IMR-90 (cell line): ENCODE results near the gene TRAF3. TPM values are rescaled to one million over a fixed set of nuclear protein-coding genes. Genes with fewer than 3 reads are reported as not detected.

Source experiments
- ATAC-seq: fragments of 200-7000 bp; cut with Tn5 transposase; 2 replicates; pipeline ENCODE4 v1.9.1; 2020; ENCODE audit warnings: low read depth, mild to moderate bottlenecking, moderate library complexity
- BruUV-seq: library from RNA; stranded (reverse); fragments of 400-500 nt; replicated peaks from 2 replicates; lab custom pipeline; 2021; lab: Mats Ljungman, UMichigan
- CTCF ChIA-PET: fragments of 300-600 bp; formaldehyde crosslinking; extraction: SDS; loops from one replicate; lab custom pipeline; 2021; ENCODE audit warnings: antibody characterized with exemption; lab: Yijun Ruan, JAX
- POLR2A ChIA-PET: fragments of 300-600 bp; sonication (Branson Sonifier 250); formaldehyde crosslinking; loops from one replicate; lab custom pipeline; 2022; ENCODE audit warnings: antibody characterized with exemption; ENCODE audit not compliant: unreplicated experiment; lab: Charles Lee
- DNase-seq: peaks from one replicate; pipeline ENCODE4 v3.0.0; 2013
- H2AFZ ChIP-seq: replicated peaks from 2 replicates; pipeline ENCODE3; 2013; ENCODE audit warnings: low read length, mild to moderate bottlenecking; ENCODE audit not compliant: poor library complexity
- H2AK5ac ChIP-seq: 2 replicates; pipeline ENCODE4 v1.6.1; 2013; ENCODE audit warnings: low read depth, low read length, inconsistent platforms
- H2AK9ac ChIP-seq: replicated peaks from 2 replicates; pipeline ENCODE3; 2013; ENCODE audit warnings: mild to moderate bottlenecking, low read depth, low read length, moderate library complexity; ENCODE audit not compliant: poor library complexity
- H2BK120ac ChIP-seq: 2 replicates; pipeline ENCODE4 v1.6.1; 2013; ENCODE audit warnings: low read depth, low read length, inconsistent platforms
- H2BK15ac ChIP-seq: 3 replicates; pipeline ENCODE4 v1.6.1; 2013; ENCODE audit warnings: low read depth, low read length, inconsistent platforms
- H2BK20ac ChIP-seq: 2 replicates; pipeline ENCODE4 v1.6.1; 2013; ENCODE audit warnings: low read depth, mild to moderate bottlenecking, inconsistent platforms, low read length, moderate library complexity
- H2BK5ac ChIP-seq: 2 replicates; pipeline ENCODE4 v1.6.1; 2013; ENCODE audit warnings: mild to moderate bottlenecking, low read depth, low read length, inconsistent platforms; ENCODE audit not compliant: poor library complexity, severe bottlenecking
- H3K14ac ChIP-seq: replicated peaks from 2 replicates; pipeline ENCODE4 v1.6.1; 2013; ENCODE audit warnings: low read depth, low read length, inconsistent platforms
- H3K18ac ChIP-seq: 2 replicates; pipeline ENCODE4 v1.6.1; 2013; ENCODE audit warnings: low read depth, low read length, control low read depth
- H3K23ac ChIP-seq: 2 replicates; pipeline ENCODE4 v1.6.1; 2013; ENCODE audit warnings: low read depth, low read length, inconsistent platforms
- H3K27ac ChIP-seq: 2 replicates; pipeline ENCODE4 v1.5.1; 2013; ENCODE audit warnings: mild to moderate bottlenecking, control low read depth, low read length; ENCODE audit not compliant: insufficient read depth
- H3K27me3 ChIP-seq: 2 replicates; pipeline ENCODE4 v1.6.1; 2013; ENCODE audit warnings: low read length; ENCODE audit not compliant: control insufficient read depth, insufficient read depth
- H3K36me3 ChIP-seq: 2 replicates; pipeline ENCODE4 v1.6.1; 2013; ENCODE audit warnings: low read length, mixed read lengths; ENCODE audit not compliant: control insufficient read depth, insufficient read depth
- H3K4ac ChIP-seq: 2 replicates; pipeline ENCODE4 v1.6.1; 2013; ENCODE audit warnings: low read depth, low read length, inconsistent platforms
- H3K4me1 ChIP-seq: 2 replicates; pipeline ENCODE4 v1.6.1; 2013; ENCODE audit warnings: low read length, mixed read lengths; ENCODE audit not compliant: control insufficient read depth, insufficient read depth
- H3K4me2 ChIP-seq: 2 replicates; pipeline ENCODE4 v1.6.1; 2013; ENCODE audit warnings: low read depth, mild to moderate bottlenecking, control low read depth, low read length, moderate library complexity
- H3K4me3 ChIP-seq: 2 replicates; pipeline ENCODE4 v1.5.1; 2013; ENCODE audit warnings: low read depth, mild to moderate bottlenecking, control low read depth, low read length, moderate library complexity; ENCODE audit not compliant: insufficient read depth
- H3K56ac ChIP-seq: 2 replicates; pipeline ENCODE4 v1.6.1; 2013; ENCODE audit warnings: low read length, inconsistent platforms; ENCODE audit not compliant: insufficient read depth; ENCODE audit errors: extremely low read depth
- H3K79me1 ChIP-seq, 2 experiments: 2 replicates each; pipeline ENCODE4 v1.6.1; 2013; ENCODE audit warnings: low read length in 2 of 2, inconsistent platforms in 1 of 2, low read depth in 1 of 2
- H3K9ac ChIP-seq: 2 replicates; pipeline ENCODE4 v1.6.1; 2013; ENCODE audit warnings: low read depth, low read length, control low read depth
- H3K9me1 ChIP-seq: 2 replicates; pipeline ENCODE4 v1.6.1; 2013; ENCODE audit warnings: low read length, inconsistent platforms; ENCODE audit not compliant: insufficient read depth
- H3K9me3 ChIP-seq: 2 replicates; pipeline ENCODE4 v1.6.1; 2013; ENCODE audit warnings: low read length; ENCODE audit not compliant: control insufficient read depth, insufficient read depth
- H4K20me1 ChIP-seq: 2 replicates; pipeline ENCODE4 v1.6.1; 2013; ENCODE audit warnings: low read length, inconsistent platforms; ENCODE audit not compliant: insufficient read depth
- H4K5ac ChIP-seq: 2 replicates; pipeline ENCODE4 v1.6.1; 2013; ENCODE audit warnings: mild to moderate bottlenecking, low read depth, low read length, control low read depth
- H4K8ac ChIP-seq, 2 experiments: 2 replicates each; pipeline ENCODE4 v1.6.1; 2013; ENCODE audit warnings: low read depth in 2 of 2, low read length in 2 of 2, control low read depth in 1 of 2, inconsistent platforms in 1 of 2
- H4K91ac ChIP-seq: 2 replicates; pipeline ENCODE4 v1.6.1; 2013; ENCODE audit warnings: low read depth, low read length, inconsistent platforms; ENCODE audit not compliant: insufficient read depth
- BHLHE40 ChIP-seq: fragments of 150-350 bp; IDR thresholded peaks from 2 replicates; pipeline ENCODE4 v1.6.1; 2016; ENCODE audit warnings: mild to moderate bottlenecking, low read depth, low read length
- FOS ChIP-seq: fragments of 150-350 bp; IDR thresholded peaks from 2 replicates; pipeline ENCODE4 v1.6.1; 2016; ENCODE audit warnings: low read depth, low read length
- NFE2L2 ChIP-seq: fragments of 150-350 bp; IDR thresholded peaks from 2 replicates; pipeline ENCODE4 v1.6.1; 2016; ENCODE audit warnings: low read depth, mild to moderate bottlenecking, low read length
- POLR2A ChIP-seq: IDR thresholded peaks from 2 replicates; pipeline ENCODE4 v1.6.1; 2012; ENCODE audit warnings: mild to moderate bottlenecking, low read depth, low read length
- RCOR1 ChIP-seq: IDR thresholded peaks from 2 replicates; pipeline ENCODE4 v1.6.1; 2012; ENCODE audit warnings: mild to moderate bottlenecking, low read length, improper control_type of control experiment; ENCODE audit not compliant: insufficient replicate concordance
- RFX5 ChIP-seq: IDR thresholded peaks from 2 replicates; pipeline ENCODE4 v1.8.0; 2012; ENCODE audit warnings: low read depth, mild to moderate bottlenecking, low read length, moderate library complexity
- WGBS, 2 experiments: methylation state at CpG; one replicate each; pipeline versions ENCODE4 v1.1.5 to v1.1.7; 2013; ENCODE audit warnings: missing lambda C conversion rate in 2 of 2; ENCODE audit not compliant: insufficient read length in 1 of 2; ENCODE audit errors: extremely low coverage in 2 of 2; 5-methylcytosine and 5-hydroxymethylcytosine counted together
- dilution Hi-C: fragments of 300-500 bp; cut with HindIII; formaldehyde crosslinking; loops from one replicate; pipeline ENCODE4 v1.14.3; 2018; ENCODE audit warnings: low sequenced_read_pairs; ENCODE audit not compliant: unreplicated experiment
- in situ Hi-C: fragments of 300-500 bp; cut with MboI; formaldehyde crosslinking; loops from 3 replicates; pipeline ENCODE4 v1.14.3; 2019; ENCODE audit warnings: low sequenced_read_pairs, inconsistent platforms, mixed read lengths
- intact Hi-C: fragments of 100-400 bp; cut with micrococcal nuclease; formaldehyde crosslinking; loops from 2 replicates; pipeline ENCODE4 v1.10.0; 2022
- polyA plus RNA-seq, 3 experiments: library from polyadenylated mRNA; depleted of rRNA; stranded (reverse); fragments of >200 nt; gene quantifications; 2 replicates each; pipeline ENCODE4 v1.2.3, GENCODE V29; 2012; ENCODE audit warnings: low replicate concordance in 1 of 3
- total RNA-seq: library from RNA; depleted of rRNA; stranded (reverse); fragments of >200 nt; gene quantifications from 2 replicates; pipeline ENCODE4 v1.2.3, GENCODE V29; 2012
- TF ChIP-seq, protein P1 (sequence below): fragments of 150-350 bp; IDR thresholded peaks from 2 replicates; pipeline ENCODE4 v1.6.1; 2016; ENCODE audit warnings: low read depth, mild to moderate bottlenecking, low read length, moderate library complexity, borderline replicate concordance

Gene TRAF3
- total and polyA plus RNA-seq, 2 of the 4 experiments (the other 2 are of a cell fraction) = 21.2 to 25.3 TPM

DNA sequence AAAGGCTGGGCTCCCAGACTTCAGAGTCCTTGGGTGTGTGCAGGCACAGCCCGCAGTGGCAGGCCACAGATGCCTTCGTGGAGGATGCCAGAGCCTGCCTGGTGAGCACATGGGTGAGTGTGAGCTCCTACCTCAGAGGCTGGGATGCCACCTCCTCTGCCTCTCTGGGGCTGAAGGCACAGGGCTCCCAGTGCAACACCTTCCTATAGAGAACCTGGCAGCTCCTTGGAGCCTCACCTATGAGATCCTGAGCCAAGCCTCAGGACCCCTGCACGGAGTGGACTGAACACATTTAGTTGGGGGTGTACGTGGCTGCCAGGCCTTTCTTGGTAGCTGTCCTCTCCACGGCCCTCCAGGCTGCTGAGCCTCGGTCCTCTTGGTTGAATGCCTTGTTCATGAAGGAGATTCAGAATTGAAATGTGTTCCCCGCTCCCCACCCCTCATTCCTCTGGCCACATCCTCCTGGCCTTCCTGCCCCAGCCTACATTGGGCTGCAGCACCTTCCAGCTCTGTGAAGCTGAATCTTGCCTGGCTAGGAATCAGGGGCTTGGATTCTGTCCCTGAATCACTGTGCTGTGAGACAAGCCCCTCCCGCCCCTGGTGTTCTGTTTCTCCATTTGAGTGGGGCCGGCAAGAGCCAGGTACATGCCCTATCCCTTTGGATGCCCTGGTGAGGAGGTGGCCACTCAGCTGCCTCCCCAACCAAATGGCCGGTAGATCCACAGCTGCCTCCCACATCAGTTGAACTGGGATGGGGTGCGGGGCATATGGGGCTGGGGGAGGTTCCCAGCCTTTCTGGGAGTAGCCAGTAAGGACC, 38.7 kb upstream of the TRAF3 start:
- CTCF ChIA-PET = no interaction called here
- intact Hi-C loops = no loop called here

More for the DNA sequence above, 38.7 kb upstream of the TRAF3 start:
- H2BK5ac ChIP-seq = no peak overlapping the region
- no TSS peak for BruUV-seq
- no peak overlapping the region for H2AFZ ChIP-seq
- in situ Hi-C loops (no loop called here), dilution Hi-C loops (no loop called here)
- H2AK9ac ChIP-seq = no peak overlapping the region
- no peaks in the 10 kb centered on the region for H3K4me1 ChIP-seq
- no peak overlapping the region for H4K5ac ChIP-seq
- no peak overlapping the region for H3K56ac ChIP-seq
- H2AK5ac ChIP-seq = no peak overlapping the region
- TF ChIP-seq BHLHE40 (no peak), NFE2L2 (no peak), POLR2A (no peak), RFX5 (no peak), FOS (no peak), RCOR1 (no peak)
- TF ChIP-seq, protein P1, sequence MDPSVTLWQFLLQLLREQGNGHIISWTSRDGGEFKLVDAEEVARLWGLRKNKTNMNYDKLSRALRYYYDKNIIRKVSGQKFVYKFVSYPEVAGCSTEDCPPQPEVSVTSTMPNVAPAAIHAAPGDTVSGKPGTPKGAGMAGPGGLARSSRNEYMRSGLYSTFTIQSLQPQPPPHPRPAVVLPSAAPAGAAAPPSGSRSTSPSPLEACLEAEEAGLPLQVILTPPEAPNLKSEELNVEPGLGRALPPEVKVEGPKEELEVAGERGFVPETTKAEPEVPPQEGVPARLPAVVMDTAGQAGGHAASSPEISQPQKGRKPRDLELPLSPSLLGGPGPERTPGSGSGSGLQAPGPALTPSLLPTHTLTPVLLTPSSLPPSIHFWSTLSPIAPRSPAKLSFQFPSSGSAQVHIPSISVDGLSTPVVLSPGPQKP = no peak
- no peaks in the 10 kb centered on the region for H3K27me3 ChIP-seq
- H3K9me3 ChIP-seq = peaks cover 11% of the 10 kb centered on the region
- no peaks in the 10 kb centered on the region; the same call in 1 of the 2 replicates for H4K20me1 ChIP-seq
- no peak overlapping the region for H3K9ac ChIP-seq
- H2BK120ac ChIP-seq = no peak overlapping the region
- no peak overlapping the region for H3K14ac ChIP-seq
- no peak overlapping the region for H3K23ac ChIP-seq
- no peak overlapping the region for H3K4ac ChIP-seq
- no peak overlapping the region for H3K18ac ChIP-seq
- H3K4me2 ChIP-seq = no peak overlapping the region
- no peak overlapping the region for H4K91ac ChIP-seq
- no peak overlapping the region for H2BK15ac ChIP-seq
- WGBS, 2 experiments = no CpG with 5 or more reads among the region's 11 CpGs
- H3K27ac ChIP-seq = no peak overlapping the region
- H3K36me3 ChIP-seq = peaks cover 5% of the 10 kb centered on the region; the same call in 1 of the 2 replicates
- H4K8ac ChIP-seq = no peak overlapping the region
- H3K79me1 ChIP-seq = no peaks in the 10 kb centered on the region
- no peak overlapping the region for H2BK20ac ChIP-seq
- ATAC-seq (no peak), DNase-seq (no peak)
- H3K4me3 ChIP-seq = no peak overlapping the region
- POLR2A ChIA-PET = no interaction called here
- peaks cover 14% of the 10 kb centered on the region for H3K9me1 ChIP-seq
